Activated CD4-positive, alpha-beta T cell treated with anti-CD3 and anti-CD28 coated beads, Interleukin-2, amount 10 ng/mL, durations not matched to agents 24 days and 14 days (primary cell): ENCODE data around the gene ATXN7. TPM values are rescaled to one million over a fixed set of nuclear protein-coding genes. Genes with fewer than 3 reads are reported as not detected.

Source experiments
- DNase-seq: peaks from one replicate; pipeline ENCODE4 v3.0.0; 2022
- H3K27ac Mint-ChIP-seq: one replicate; pipeline ENCODE4 v1.8.0; 2022; ENCODE audit warnings: mild to moderate bottlenecking, mixed read lengths
- H3K27me3 Mint-ChIP-seq: one replicate; pipeline ENCODE4 v1.8.0; 2022; ENCODE audit warnings: mixed read lengths
- H3K36me3 Mint-ChIP-seq: one replicate; pipeline ENCODE4 v1.8.0; 2022; ENCODE audit warnings: low read depth, mild to moderate bottlenecking, mixed read lengths
- H3K4me1 Mint-ChIP-seq: one replicate; pipeline ENCODE4 v1.8.0; 2021; ENCODE audit warnings: mixed read lengths
- H3K4me3 Mint-ChIP-seq: one replicate; pipeline ENCODE4 v1.8.0; 2022; ENCODE audit warnings: mild to moderate bottlenecking, moderate library complexity, mixed read lengths
- H3K9me3 Mint-ChIP-seq: one replicate; pipeline ENCODE4 v1.8.0; 2021; ENCODE audit warnings: mixed read lengths
- intact Hi-C: fragments of 100-400 bp; cut with micrococcal nuclease; formaldehyde crosslinking; loops from one replicate; pipeline ENCODE4 v1.15.1; 2023
- total RNA-seq: library from RNA; stranded (reverse); gene quantifications from 2 replicates; pipeline ENCODE4 v1.2.3, GENCODE V29; 2022

Gene ATXN7
- total RNA-seq, 1 donor from 2014 or later = 37.8 TPM

DNA sequence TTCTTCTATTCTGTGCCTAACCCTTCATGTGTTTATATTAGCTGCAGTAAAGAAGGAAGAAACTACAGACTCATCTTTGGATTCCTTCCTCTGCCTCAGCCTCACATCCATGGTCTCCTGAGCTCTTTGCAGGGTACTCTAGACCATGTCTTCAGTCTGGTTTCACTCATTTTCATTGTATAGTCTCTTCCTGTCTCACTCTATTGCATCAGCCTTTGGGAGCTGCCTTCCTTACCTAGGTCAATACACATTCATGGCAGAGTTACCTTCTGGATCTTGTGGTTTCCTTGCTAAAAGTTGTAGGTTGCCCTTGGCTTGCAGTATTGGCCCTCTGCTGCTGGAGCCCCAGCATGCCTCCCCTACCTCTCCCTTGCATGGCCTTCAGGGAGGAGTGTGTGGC is 80.0 kb downstream of the ATXN7 start:
- Mint-ChIP-seq H3K4me1 (peaks cover 49% of the 10 kb centered on the region), H3K4me3 (no peak overlapping the region), H3K9me3 (no peaks in the 10 kb centered on the region), H3K36me3 (peaks cover 20% of the 10 kb centered on the region), H3K27me3 (no peaks in the 10 kb centered on the region), H3K27ac (no peak overlapping the region)
- intact Hi-C loops = no loop called here
- DNase-seq = no peak

DNA sequence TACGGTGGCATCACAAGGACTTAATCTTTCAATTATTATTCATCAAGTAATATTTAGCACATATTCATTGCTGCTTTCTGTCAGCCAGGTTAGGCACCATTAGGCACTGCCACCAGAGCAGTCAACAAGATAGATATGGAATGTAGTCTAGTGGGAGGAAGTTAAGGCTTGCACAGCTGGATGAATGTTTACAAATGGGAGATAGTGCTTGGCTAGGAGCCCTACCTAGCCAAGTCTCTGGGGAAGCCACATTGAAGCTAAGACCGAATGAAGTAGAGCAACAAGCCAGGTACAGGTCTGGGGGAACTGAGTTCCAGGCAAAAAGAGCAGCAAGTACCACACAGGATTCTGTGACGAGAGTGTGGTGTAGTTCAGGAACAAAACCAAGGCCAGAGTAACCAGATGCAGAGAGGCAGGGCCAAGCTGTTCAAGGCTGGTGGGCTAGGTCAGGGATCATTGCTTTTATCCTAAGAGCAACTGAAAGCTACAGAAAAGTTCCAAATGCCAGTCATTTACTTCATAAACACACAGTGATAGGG is 82.0 kb downstream of the ATXN7 start:
- Mint-ChIP-seq H3K9me3 (no peaks in the 10 kb centered on the region), H3K36me3 (peaks cover 16% of the 10 kb centered on the region), H3K27ac (no peak overlapping the region), H3K4me1 (peaks cover 49% of the 10 kb centered on the region), H3K27me3 (no peaks in the 10 kb centered on the region), H3K4me3 (no peak overlapping the region)
- no peak for DNase-seq
- intact Hi-C loops = no loop called here

GRCh38 chr3:63946753-63947152 is 83.1 kb downstream of the ATXN7 start:
- intact Hi-C loops = no loop called here
- H3K9me3 Mint-ChIP-seq = no peaks in the 10 kb centered on the region
- no peak overlapping the region for H3K27ac Mint-ChIP-seq
- H3K36me3 Mint-ChIP-seq = peaks cover 19% of the 10 kb centered on the region
- H3K27me3 Mint-ChIP-seq = no peaks in the 10 kb centered on the region
- no peak for DNase-seq
- H3K4me1 Mint-ChIP-seq = peaks cover 57% of the 10 kb centered on the region
- H3K4me3 Mint-ChIP-seq = no peak overlapping the region

DNA sequence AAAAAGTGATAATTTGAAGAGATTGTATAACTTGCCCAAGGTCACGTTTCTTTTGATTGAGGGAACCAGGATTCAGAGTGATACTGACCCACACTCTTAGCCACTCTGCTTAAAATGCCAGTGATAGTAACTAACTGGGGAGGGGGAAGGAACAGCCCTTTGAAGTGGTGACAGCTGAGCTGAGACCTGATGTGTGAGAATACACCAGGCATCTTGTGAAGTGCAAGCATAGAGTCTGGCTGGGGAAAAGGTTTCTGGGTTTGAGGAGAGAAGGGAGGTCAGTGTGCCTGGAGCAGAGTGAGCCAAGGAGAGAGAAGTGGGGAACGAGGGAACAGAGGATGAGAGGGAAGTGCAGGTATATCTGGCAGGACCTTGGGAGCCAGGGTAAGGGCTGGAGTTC is 83.9 kb downstream of the ATXN7 start:
- H3K27ac Mint-ChIP-seq = peak overlapping the region; percentile 76
- H3K27me3 Mint-ChIP-seq = no peaks in the 10 kb centered on the region

DNA sequence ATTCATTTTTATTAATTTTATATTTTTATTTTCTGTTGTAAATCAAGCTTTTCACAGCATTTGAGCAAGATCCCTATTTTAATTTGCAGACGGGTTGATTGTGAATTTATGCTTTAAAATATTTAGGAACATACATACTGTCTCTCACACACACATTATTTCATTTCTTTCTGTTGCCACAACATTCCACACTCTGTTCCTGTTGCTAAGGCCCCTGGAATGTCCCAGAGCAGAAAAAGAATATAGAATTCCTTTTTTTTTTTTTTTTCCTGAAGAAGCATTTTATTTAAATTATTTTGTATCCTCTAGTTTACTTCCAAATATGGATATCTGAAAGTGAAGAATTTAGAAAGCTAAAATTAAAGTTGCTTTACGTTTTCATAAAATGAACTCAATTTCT is 85.3 kb downstream of the ATXN7 start:
- no peaks in the 10 kb centered on the region for H3K9me3 Mint-ChIP-seq
- H3K4me1 Mint-ChIP-seq = peaks cover 49% of the 10 kb centered on the region
- intact Hi-C loops = no loop called here
- no peak overlapping the region for H3K27ac Mint-ChIP-seq
- DNase-seq = no peak
- peaks cover 21% of the 10 kb centered on the region for H3K36me3 Mint-ChIP-seq
- H3K27me3 Mint-ChIP-seq = no peaks in the 10 kb centered on the region
- no peak overlapping the region for H3K4me3 Mint-ChIP-seq

More for the DNA sequence above, 83.9 kb downstream of the ATXN7 start:
- no peak overlapping the region for H3K4me3 Mint-ChIP-seq
- no peaks in the 10 kb centered on the region for H3K9me3 Mint-ChIP-seq
- intact Hi-C loops = no loop called here
- no peak for DNase-seq
- H3K36me3 Mint-ChIP-seq = peaks cover 17% of the 10 kb centered on the region
- H3K4me1 Mint-ChIP-seq = peaks cover 60% of the 10 kb centered on the region

- H3K4me1 Mint-ChIP-seq = peaks cover 51% of the 10 kb centered on the region
- intact Hi-C loops = loop anchor here (5.0 kb wide), 1 partner anchor 42 kb away; no protein-coding TSS in a partner anchor
Measured at GRCh38 chr3:63950698-63951097, 87.0 kb downstream of the ATXN7 start.

DNA sequence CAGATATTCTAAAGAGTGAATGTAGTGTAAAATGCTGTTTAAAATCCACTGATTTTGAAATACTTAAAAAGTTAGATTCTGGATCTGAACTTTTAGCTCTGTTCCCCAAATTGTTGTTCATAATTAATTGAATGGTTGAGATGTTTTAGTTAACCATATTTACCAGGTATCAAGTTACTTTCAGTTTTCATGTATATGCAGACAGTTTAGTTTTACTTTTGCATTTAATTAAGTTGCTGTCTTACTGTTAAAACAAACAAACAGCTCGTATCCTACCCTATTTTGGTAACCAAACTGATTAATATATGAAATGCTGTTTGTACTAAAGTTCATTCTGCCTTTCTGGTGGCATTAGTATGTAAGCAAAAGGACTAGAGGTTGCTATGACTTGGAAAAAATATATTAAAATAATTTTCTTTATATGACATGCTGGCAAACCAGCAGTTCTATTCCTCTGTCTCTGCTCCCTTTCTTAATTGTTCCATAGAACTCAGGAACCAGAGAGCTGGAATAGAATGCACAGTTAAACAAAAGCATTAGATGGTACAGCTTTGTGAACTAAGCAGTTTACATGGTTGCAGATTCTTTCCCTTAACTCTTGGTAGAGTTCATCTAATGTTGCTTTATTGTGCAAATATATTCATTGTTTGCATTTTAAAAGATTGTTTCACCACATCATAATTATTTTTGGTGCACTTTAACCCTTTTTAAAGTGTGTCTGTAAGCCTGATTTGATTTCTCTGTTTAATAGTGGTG is 88.0 kb downstream of the ATXN7 start:
- peaks cover 34% of the 10 kb centered on the region for H3K36me3 Mint-ChIP-seq
- peak overlapping the region; percentile 71 for H3K4me3 Mint-ChIP-seq
- H3K9me3 Mint-ChIP-seq = no peaks in the 10 kb centered on the region
- H3K27me3 Mint-ChIP-seq = no peaks in the 10 kb centered on the region
- H3K27ac Mint-ChIP-seq = peak overlapping the region; percentile 74
- H3K4me1 Mint-ChIP-seq = peaks cover 46% of the 10 kb centered on the region
- DNase-seq = no peak
- intact Hi-C loops = loop anchor here (5.0 kb wide), 1 partner anchor 41 kb away; no protein-coding TSS in a partner anchor

More at GRCh38 chr3:63950698-63951097, 87.0 kb downstream of the ATXN7 start:
- no peaks in the 10 kb centered on the region for H3K9me3 Mint-ChIP-seq
- no peaks in the 10 kb centered on the region for H3K27me3 Mint-ChIP-seq
- peak overlapping the region; percentile 71 for H3K4me3 Mint-ChIP-seq
- no peak for DNase-seq
- H3K36me3 Mint-ChIP-seq = peaks cover 27% of the 10 kb centered on the region
- no peak overlapping the region for H3K27ac Mint-ChIP-seq

GRCh38 chr3:63952248-63952594 is 88.6 kb downstream of the ATXN7 start:
- Mint-ChIP-seq H3K9me3 (no peaks in the 10 kb centered on the region), H3K4me3 (peak overlapping the region; percentile 20), H3K4me1 (peaks cover 41% of the 10 kb centered on the region), H3K27ac (peak overlapping the region; percentile 50), H3K27me3 (no peaks in the 10 kb centered on the region), H3K36me3 (peaks cover 34% of the 10 kb centered on the region)
- DNase-seq = no peak
- intact Hi-C loops = loop anchor here (5.0 kb wide), 1 partner anchor 40 kb away; no protein-coding TSS in a partner anchor

- Mint-ChIP-seq H3K4me1 (peaks cover 33% of the 10 kb centered on the region), H3K27me3 (no peaks in the 10 kb centered on the region), H3K27ac (peak overlapping the region; percentile 45), H3K4me3 (no peak overlapping the region), H3K9me3 (no peaks in the 10 kb centered on the region), H3K36me3 (peaks cover 29% of the 10 kb centered on the region)
- intact Hi-C loops = loop anchor here (5.0 kb wide), 1 partner anchor 38 kb away; no protein-coding TSS in a partner anchor
- no peak for DNase-seq
Measured at GRCh38 chr3:63954182-63954581, 90.5 kb downstream of the ATXN7 start.

GRCh38 chr3:63955036-63955650 is 91.5 kb downstream of the ATXN7 start:
- intact Hi-C loops = no loop called here
- H3K36me3 Mint-ChIP-seq = peaks cover 29% of the 10 kb centered on the region
- no peak overlapping the region for H3K27ac Mint-ChIP-seq
- no peak overlapping the region for H3K4me3 Mint-ChIP-seq
- no peaks in the 10 kb centered on the region for H3K27me3 Mint-ChIP-seq
- H3K4me1 Mint-ChIP-seq = peaks cover 32% of the 10 kb centered on the region
- H3K9me3 Mint-ChIP-seq = no peaks in the 10 kb centered on the region
- DNase-seq = no peak

DNA sequence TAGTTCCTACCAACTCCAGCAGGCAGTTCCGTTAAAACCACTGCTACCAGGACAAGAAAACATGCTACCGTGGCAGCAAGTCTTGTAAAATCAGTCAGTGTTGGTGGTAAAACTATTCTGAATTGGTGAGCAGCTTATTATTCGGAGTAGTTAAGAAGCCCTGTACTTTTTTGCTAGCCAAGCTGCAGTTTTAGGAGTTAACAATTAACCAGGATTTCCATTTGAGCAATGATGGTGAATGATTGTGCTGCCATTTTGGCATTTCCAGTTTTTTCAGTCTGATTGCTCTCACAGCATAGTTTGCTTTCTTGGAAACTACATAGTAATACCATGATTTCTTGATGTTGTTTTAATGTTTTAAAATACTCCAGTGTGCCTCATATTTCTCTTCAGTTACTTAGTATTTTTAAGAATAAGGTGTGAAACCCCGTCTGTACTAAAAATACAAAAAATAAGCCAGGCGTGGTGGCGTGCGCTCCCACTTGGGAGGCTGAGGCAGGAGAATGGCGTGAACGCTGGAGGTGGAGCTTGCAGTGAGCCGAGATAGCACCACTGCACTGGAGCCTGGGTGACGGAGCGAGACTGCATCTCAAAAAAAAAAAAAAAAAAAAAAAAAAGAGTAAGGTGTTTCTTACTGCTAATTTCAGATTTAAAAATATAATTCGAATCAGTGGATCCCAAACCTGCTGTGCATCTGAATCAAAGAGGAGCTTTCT is 92.3 kb downstream of the ATXN7 start:
- Mint-ChIP-seq H3K9me3 (no peaks in the 10 kb centered on the region), H3K4me1 (peaks cover 34% of the 10 kb centered on the region), H3K27ac (no peak overlapping the region), H3K27me3 (no peaks in the 10 kb centered on the region), H3K4me3 (no peak overlapping the region), H3K36me3 (peaks cover 31% of the 10 kb centered on the region)
- intact Hi-C loops = no loop called here
- DNase-seq = no peak

DNA sequence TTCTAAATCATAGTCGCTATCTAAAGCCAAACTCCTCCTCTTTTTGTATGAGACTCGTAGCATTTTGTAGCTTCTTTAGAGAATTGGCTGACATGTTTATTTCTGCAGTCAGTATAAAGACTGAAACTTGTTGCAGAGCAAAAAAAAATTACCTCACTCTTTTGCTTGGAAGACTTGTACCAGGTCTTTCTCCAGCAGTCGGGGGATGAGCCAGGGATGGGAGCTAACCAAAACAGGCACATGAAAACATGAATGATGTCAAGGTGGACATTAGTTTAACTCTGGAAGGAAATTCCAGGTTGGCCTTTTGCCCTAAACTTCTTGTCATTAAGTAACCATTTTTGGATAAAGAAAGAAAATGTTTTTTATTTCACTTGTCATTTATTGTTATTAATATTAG is 95.5 kb downstream of the ATXN7 start:
- Mint-ChIP-seq H3K27me3 (no peaks in the 10 kb centered on the region), H3K4me1 (peaks cover 29% of the 10 kb centered on the region), H3K9me3 (no peaks in the 10 kb centered on the region), H3K27ac (peak overlapping the region; percentile 58), H3K36me3 (peaks cover 22% of the 10 kb centered on the region), H3K4me3 (no peak overlapping the region)
- intact Hi-C loops = no loop called here
- DNase-seq = no peak

DNA sequence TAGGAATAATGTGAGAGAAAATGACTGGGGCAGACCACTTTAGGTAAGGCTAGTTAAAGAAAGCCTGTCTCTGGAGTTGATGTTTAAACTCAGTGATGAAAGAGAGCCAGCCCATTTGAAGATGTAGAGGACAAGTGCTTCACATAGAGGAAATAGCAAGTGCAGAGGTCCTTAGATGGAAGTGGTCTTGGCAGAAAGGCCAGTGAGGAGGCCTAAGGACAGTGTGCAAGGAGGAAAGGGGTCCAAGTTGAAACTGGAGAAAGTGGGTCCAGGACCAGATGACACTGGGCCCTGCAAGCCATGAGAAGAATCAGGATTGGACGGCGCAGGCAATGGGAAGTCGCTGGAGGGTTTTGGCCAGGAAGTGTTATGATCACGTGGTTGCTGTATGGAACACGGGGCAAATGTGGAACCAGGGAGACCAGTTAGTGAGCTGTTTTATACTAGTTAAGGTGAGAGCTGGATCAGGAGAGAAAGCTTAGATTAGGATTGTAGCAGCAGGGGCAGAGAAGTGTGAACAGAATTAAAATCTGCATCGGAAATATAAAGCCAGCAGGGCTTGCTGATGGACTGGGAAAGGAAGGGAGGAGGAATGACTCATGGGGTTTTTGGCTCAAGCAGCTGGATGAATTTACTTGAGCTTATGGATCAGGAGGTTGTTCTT is 96.5 kb downstream of the ATXN7 start:
- DNase-seq = peak; percentile 62
- Mint-ChIP-seq H3K4me3 (peak overlapping the region; percentile 26), H3K4me1 (peaks cover 37% of the 10 kb centered on the region), H3K27me3 (no peaks in the 10 kb centered on the region), H3K27ac (peak overlapping the region; percentile 75), H3K9me3 (no peaks in the 10 kb centered on the region), H3K36me3 (peaks cover 20% of the 10 kb centered on the region)
- intact Hi-C loops = loop anchor here (2.0 kb wide), 1 partner anchor 19 kb away; no protein-coding TSS in a partner anchor
